HepG2 (cell line): ENCODE measurements around the gene STAMBPL1. TPM values are rescaled to one million over a fixed set of nuclear protein-coding genes. Genes with fewer than 3 reads are reported as not detected.

ENCODE experiments used
- GZF1 ChIP-seq: sonication (generic); formaldehyde crosslinking; IDR thresholded peaks from 2 replicates; pipeline ENCODE4 v1.5.1; 2020; ENCODE audit warnings: mild to moderate bottlenecking, missing genetic modification reagents
- HDAC2 ChIP-seq: sonication (generic); formaldehyde crosslinking; IDR thresholded peaks from 2 replicates; pipeline ENCODE4 v1.4.0; 2020; ENCODE audit warnings: missing genetic modification reagents
- JDP2 ChIP-seq: sonication (generic); formaldehyde crosslinking; IDR thresholded peaks from 2 replicates; pipeline ENCODE4 v1.8.1; 2022; ENCODE audit warnings: missing genetic modification reagents, borderline replicate concordance
- KDM6A ChIP-seq: IDR thresholded peaks from 2 replicates; pipeline ENCODE4 v1.6.1; 2016; ENCODE audit warnings: low read depth
- MATR3 ChIP-seq: sonication (generic); formaldehyde crosslinking; IDR thresholded peaks from 2 replicates; pipeline ENCODE4 v1.4.0; 2020; ENCODE audit warnings: missing genetic modification reagents
- MED13 ChIP-seq: sonication (generic); formaldehyde crosslinking; IDR thresholded peaks from 2 replicates; pipeline ENCODE4 v1.5.0; 2020; ENCODE audit warnings: missing genetic modification reagents
- MEIS1 ChIP-seq: sonication (generic); formaldehyde crosslinking; IDR thresholded peaks from 2 replicates; pipeline ENCODE4 v1.9.0; 2021; ENCODE audit warnings: mild to moderate bottlenecking, missing genetic modification reagents, moderate library complexity, borderline replicate concordance
- NR0B2 ChIP-seq: sonication (generic); formaldehyde crosslinking; IDR thresholded peaks from 2 replicates; pipeline ENCODE4 v1.4.0; 2020; ENCODE audit warnings: mild to moderate bottlenecking, missing genetic modification reagents
- PHF21A ChIP-seq: sonication (generic); formaldehyde crosslinking; IDR thresholded peaks from 2 replicates; pipeline ENCODE4 v1.5.0; 2020; ENCODE audit warnings: mild to moderate bottlenecking, missing genetic modification reagents
- PTBP1 ChIP-seq: fragments of 200-400 bp; formaldehyde crosslinking; IDR thresholded peaks from 2 replicates; pipeline ENCODE4 v1.6.1; 2018; ENCODE audit warnings: low read length, low read depth; ENCODE audit not compliant: poor library complexity, severe bottlenecking
- REXO4 ChIP-seq: sonication (generic); formaldehyde crosslinking; IDR thresholded peaks from 2 replicates; pipeline ENCODE4 v1.8.0; 2022; ENCODE audit warnings: missing genetic modification reagents, mild to moderate bottlenecking, borderline replicate concordance
- RORA ChIP-seq: sonication (generic); formaldehyde crosslinking; IDR thresholded peaks from 2 replicates; pipeline ENCODE4 v1.5.0; 2020; ENCODE audit warnings: mild to moderate bottlenecking, missing genetic modification reagents, moderate library complexity
- SSRP1 ChIP-seq: IDR thresholded peaks from 2 replicates; pipeline ENCODE4 v1.6.1; 2016; ENCODE audit warnings: control low read depth
- ZNF136 ChIP-seq: sonication (generic); formaldehyde crosslinking; IDR thresholded peaks from 2 replicates; pipeline ENCODE4 v1.8.1; 2022; ENCODE audit warnings: low read depth, mild to moderate bottlenecking, moderate library complexity, missing genetic modification reagents
- ZNF20 ChIP-seq: sonication (generic); formaldehyde crosslinking; IDR thresholded peaks from 2 replicates; pipeline ENCODE4 v1.4.0; 2020; ENCODE audit warnings: mild to moderate bottlenecking, moderate library complexity, missing genetic modification reagents
- ZNF235 ChIP-seq: sonication (generic); formaldehyde crosslinking; IDR thresholded peaks from 2 replicates; pipeline ENCODE4 v1.8.1; 2023; ENCODE audit warnings: mild to moderate bottlenecking, missing genetic modification reagents, borderline replicate concordance
- ZNF251 ChIP-seq: sonication (generic); formaldehyde crosslinking; IDR thresholded peaks from 2 replicates; pipeline ENCODE4 v1.9.0; 2021; ENCODE audit warnings: mild to moderate bottlenecking, missing genetic modification reagents
- ZNF350 ChIP-seq: sonication (generic); formaldehyde crosslinking; IDR thresholded peaks from 2 replicates; pipeline ENCODE4 v1.4.0; 2020; ENCODE audit warnings: mild to moderate bottlenecking, low read depth, missing genetic modification reagents, borderline replicate concordance
- ZNF484 ChIP-seq: sonication (generic); formaldehyde crosslinking; IDR thresholded peaks from 2 replicates; pipeline ENCODE4 v1.5.1; 2020; ENCODE audit warnings: mild to moderate bottlenecking, low read depth, missing genetic modification reagents, borderline replicate concordance
- ZNF503 ChIP-seq: sonication (generic); formaldehyde crosslinking; IDR thresholded peaks from 2 replicates; pipeline ENCODE4 v1.4.0; 2020; ENCODE audit warnings: missing genetic modification reagents
- ZNF552 ChIP-seq: sonication (generic); formaldehyde crosslinking; IDR thresholded peaks from 2 replicates; pipeline ENCODE4 v1.9.0; 2022; ENCODE audit warnings: missing genetic modification reagents, mild to moderate bottlenecking, borderline replicate concordance
- ZNF597 ChIP-seq: sonication (generic); formaldehyde crosslinking; IDR thresholded peaks from 2 replicates; pipeline ENCODE4 v1.5.0; 2020; ENCODE audit warnings: missing genetic modification reagents
- ZNF614 ChIP-seq: IDR thresholded peaks from 2 replicates; pipeline ENCODE4 v1.6.1; 2018; ENCODE audit warnings: missing biosample characterization, missing genetic modification reagents, inconsistent platforms, borderline replicate concordance
- ZNF703 ChIP-seq: sonication (generic); formaldehyde crosslinking; IDR thresholded peaks from 2 replicates; pipeline ENCODE4 v1.5.1; 2020; ENCODE audit warnings: missing genetic modification reagents, mild to moderate bottlenecking, moderate library complexity, borderline replicate concordance
- ZNF777 ChIP-seq: sonication (generic); formaldehyde crosslinking; IDR thresholded peaks from 2 replicates; pipeline ENCODE4 v1.4.0; 2020; ENCODE audit warnings: missing genetic modification reagents
- ZSCAN20 ChIP-seq: sonication (generic); formaldehyde crosslinking; IDR thresholded peaks from 2 replicates; pipeline ENCODE4 v1.4.0; 2020; ENCODE audit warnings: missing genetic modification reagents, mild to moderate bottlenecking, borderline replicate concordance
- polyA plus RNA-seq, 8 experiments: library from polyadenylated mRNA; depleted of rRNA in 3 of 8; stranded (reverse) in 7 of 8; unstranded in 1 of 8; fragments of >200 nt; fragmentation: Illumina TruSeq in 4 of 8; extraction: Trizol in 4 of 8; gene quantifications; 2 replicates each; pipeline versions ENCODE4 v1.2.1 to v1.2.3, GENCODE V29; 2011 to 2016; ENCODE audit warnings: low read depth in 4 of 8, missing spikeins in 1 of 8, mixed read lengths in 1 of 8; ENCODE audit not compliant: insufficient read depth in 1 of 8
- total RNA-seq, 5 experiments: library from RNA; depleted of rRNA; stranded (reverse); fragments of >200 nt; fragmentation: Illumina TruSeq; extraction: Trizol; gene quantifications; 2 replicates each; pipeline ENCODE4 v1.2.3, GENCODE V29; 2016; ENCODE audit warnings: low read depth in 1 of 5
- TF ChIP-seq, protein P1 (sequence below): sonication (generic); formaldehyde crosslinking; IDR thresholded peaks from 2 replicates; pipeline ENCODE4 v1.4.0; 2020; ENCODE audit warnings: missing genetic modification reagents

Gene STAMBPL1
- total and polyA plus RNA-seq, 2 of the 13 experiments (the other 11 are each of a cell fraction or from before 2014, with no cell fraction given): 1.4 to 1.5 TPM

GRCh38 chr10:88880282-88881076 lies 434 bp downstream of the STAMBPL1 start (continued):
- peak; percentile 26; the same call in 1 of the 2 replicates for TF ChIP-seq ZNF703
- peak; percentile 48; the same call in 1 of the 2 replicates for TF ChIP-seq ZNF350 (CRISPR knock-in tag)
- TF ChIP-seq ZNF614 (CRISPR knock-in tag): no peak
- TF ChIP-seq ZNF136 (CRISPR knock-in tag): no peak; the same call in 1 of the 2 replicates
- no peak for TF ChIP-seq PTBP1
- no peak for TF ChIP-seq ZNF597 (CRISPR knock-in tag)
- TF ChIP-seq ZNF777 (CRISPR knock-in tag): peak; percentile 98
- TF ChIP-seq ZSCAN20 (CRISPR knock-in tag): peak; percentile 58; the same call in 1 of the 2 replicates
- no peak for TF ChIP-seq ZNF251 (CRISPR knock-in tag)
- peak; percentile 63; the same call in 1 of the 2 replicates for TF ChIP-seq MEIS1 (CRISPR knock-in tag)
- peak; percentile 43; the same call in 1 of the 2 replicates for TF ChIP-seq ZNF552 (CRISPR knock-in tag)
- no peak for TF ChIP-seq ZNF20 (CRISPR knock-in tag)
- TF ChIP-seq NR0B2: peak; percentile 54; the same call in 1 of the 2 replicates
- TF ChIP-seq JDP2: no peak
- peak; percentile 35; the same call in 1 of the 2 replicates for TF ChIP-seq HDAC2 (CRISPR knock-in tag)
- TF ChIP-seq GZF1 (CRISPR knock-in tag): 0 out of 2 replicates have a peak, but pooled peaks have one; percentile 45
- no peak for TF ChIP-seq MATR3
- TF ChIP-seq SSRP1 (CRISPR knock-in tag): no peak
- TF ChIP-seq, protein P1, sequence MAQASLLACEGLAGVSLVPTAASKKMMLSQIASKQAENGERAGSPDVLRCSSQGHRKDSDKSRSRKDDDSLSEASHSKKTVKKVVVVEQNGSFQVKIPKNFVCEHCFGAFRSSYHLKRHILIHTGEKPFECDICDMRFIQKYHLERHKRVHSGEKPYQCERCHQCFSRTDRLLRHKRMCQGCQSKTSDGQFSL (CRISPR knock-in tag): no peak
- TF ChIP-seq KDM6A: no peak
- no peak for TF ChIP-seq MED13 (CRISPR knock-in tag)
- peak; percentile 42; the same call in 1 of the 2 replicates for TF ChIP-seq PHF21A (CRISPR knock-in tag)
- no peak for TF ChIP-seq RORA (CRISPR knock-in tag)
- no peak for TF ChIP-seq REXO4
- 0 out of 2 replicates have a peak, but pooled peaks have one; percentile 6 for TF ChIP-seq ZNF503 (CRISPR knock-in tag)
- TF ChIP-seq ZNF484 (CRISPR knock-in tag): no peak
- no peak for TF ChIP-seq ZNF235
